ENCODE measurements around the gene EML3.

Gene EML3

DNA sequence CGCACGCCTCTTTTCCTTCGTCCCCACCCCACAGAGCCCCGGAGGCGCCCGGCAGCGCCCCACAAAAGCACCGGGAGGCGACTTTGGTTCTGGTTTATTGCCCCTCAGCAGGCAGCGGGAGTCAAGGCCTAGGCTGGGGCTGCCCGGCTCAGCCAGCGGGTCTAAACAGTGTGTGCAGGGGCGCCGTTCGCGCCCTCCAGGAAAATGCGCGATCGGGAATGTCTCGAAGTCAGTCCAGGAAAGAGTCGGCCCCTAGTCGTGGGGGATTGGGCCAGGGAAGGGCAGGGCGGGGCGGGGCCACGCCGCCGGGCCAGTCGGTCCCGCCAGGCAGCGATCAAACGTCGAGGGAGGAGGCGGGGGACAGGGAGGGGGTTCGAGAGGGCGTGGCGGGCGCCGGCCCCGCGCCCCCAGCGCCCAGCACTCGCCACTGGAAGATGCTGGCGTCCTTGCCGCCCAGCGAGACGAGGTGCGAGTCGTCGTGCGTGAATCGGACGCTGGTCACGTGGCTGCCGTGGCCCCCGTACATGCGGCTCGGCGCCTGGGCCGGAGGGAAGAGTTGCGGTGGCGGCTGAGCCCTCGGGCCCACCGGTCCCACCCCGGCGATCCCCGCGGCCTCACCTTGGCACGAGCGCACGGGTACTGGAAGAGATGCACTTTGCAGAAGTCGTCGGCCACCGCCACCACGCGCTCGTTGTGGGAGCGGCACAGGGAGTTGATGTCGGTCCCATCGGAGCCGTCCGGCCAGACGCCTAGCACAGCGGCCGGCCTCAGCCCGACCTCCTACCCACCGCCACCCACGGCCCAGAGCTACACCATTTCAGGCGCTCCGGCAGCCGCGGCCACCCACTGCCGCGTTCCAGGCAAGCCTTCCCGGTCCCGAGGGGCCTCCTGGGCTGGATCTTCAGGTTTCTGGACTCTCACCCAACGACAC is 10.2 kb downstream of the EML3 start:
- Histone ChIP-seq H3K4me3 (ENCODE audit: low read length) (peak overlapping the region; percentile 82), H3K27me3 (ENCODE audit: control insufficient read depth, insufficient read depth, low read length) (no peaks in the 10 kb centered on the region), H3K9ac (ENCODE audit: low read length) (peak overlapping the region; percentile 14), H3K36me3 (ENCODE audit: control insufficient read depth, insufficient read depth, low read length) (peaks cover 13% of the 10 kb centered on the region), H3K27ac (ENCODE audit: low read depth, low read length) (peak overlapping the region; percentile 83), H3K4me1 (ENCODE audit: control insufficient read depth, insufficient read depth, low read length) (peaks cover 23% of the 10 kb centered on the region)

DNA sequence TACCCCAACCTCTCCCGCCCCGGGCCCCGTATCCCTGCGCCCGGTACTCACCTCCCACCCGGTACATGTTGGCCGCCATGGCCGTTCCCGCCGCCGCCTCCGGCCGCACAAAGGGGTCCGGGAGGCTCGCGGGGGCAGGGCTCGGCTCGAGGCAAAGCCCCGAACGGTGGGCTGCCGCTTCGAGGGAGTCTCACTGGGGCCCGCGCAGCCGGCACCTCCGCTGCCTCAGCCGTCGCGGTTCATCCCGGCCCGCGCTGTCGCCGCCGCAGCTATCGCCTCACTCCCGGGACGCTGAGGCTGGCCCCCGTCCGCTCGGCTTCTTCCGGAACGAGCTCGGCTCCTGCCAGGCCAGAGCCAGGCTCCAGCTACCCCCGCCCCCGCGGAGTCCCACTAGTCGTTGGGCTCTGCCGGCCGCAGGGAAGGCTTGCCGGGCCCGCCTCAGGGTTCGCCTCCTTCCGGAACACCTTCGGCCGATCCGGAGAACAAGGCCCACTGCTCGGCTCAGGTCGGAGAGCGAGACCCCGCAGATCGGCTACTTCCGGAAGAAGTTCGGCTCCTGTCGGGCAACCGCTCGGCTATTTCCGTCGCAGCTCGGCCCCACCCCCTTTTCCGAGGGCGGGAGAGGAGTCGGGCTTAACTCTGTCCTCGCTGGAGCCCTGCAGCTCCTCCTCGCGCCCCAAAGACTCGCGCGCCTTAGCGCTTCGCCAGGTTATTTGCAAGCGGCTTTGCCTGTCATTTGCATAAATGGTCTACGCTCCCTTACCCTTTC is 11.0 kb downstream of the EML3 start, which contains the start of gene MTA2:
Gene MTA2, minus strand, starts transcription at position 494 of the 769 bp plus-strand sequence. Its CDS starts 415 bp downstream, at position 79.
- Histone ChIP-seq H3K4me3 (ENCODE audit: low read length) (peak within 1 kb of the TSS; percentile 82), H3K36me3 (ENCODE audit: control insufficient read depth, insufficient read depth, low read length) (peaks cover 17% of the 10 kb centered on the region), H3K4me1 (ENCODE audit: control insufficient read depth, insufficient read depth, low read length) (peaks cover 23% of the 10 kb centered on the region), H3K9ac (ENCODE audit: low read length) (peak within 1 kb of the TSS; percentile 82), H3K27ac (ENCODE audit: low read depth, low read length) (peak within 1 kb of the TSS; percentile 92), H3K27me3 (ENCODE audit: control insufficient read depth, insufficient read depth, low read length) (no peaks in the 10 kb centered on the region)

DNA sequence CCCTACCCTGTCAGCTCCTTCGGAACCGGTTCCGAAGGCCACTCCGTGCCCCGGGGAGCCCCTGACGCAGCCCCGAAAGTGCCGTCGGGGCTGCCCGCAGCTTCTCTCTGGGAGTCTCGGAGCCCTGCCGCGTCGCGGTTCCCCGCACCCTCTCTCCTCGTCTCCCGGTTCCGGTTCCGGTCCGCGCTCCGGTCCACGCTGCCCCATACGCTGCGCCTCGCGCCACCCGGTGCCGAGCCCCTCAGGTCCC is 11.5 kb downstream of the EML3 start:
- Histone ChIP-seq H3K4me1 (ENCODE audit: control insufficient read depth, insufficient read depth, low read length) (peaks cover 23% of the 10 kb centered on the region), H3K4me3 (ENCODE audit: low read length) (peak overlapping the region; percentile 76), H3K36me3 (ENCODE audit: control insufficient read depth, insufficient read depth, low read length) (peaks cover 21% of the 10 kb centered on the region), H3K9ac (ENCODE audit: low read length) (peak overlapping the region; percentile 82), H3K27ac (ENCODE audit: low read depth, low read length) (peak overlapping the region; percentile 92), H3K27me3 (ENCODE audit: control insufficient read depth, insufficient read depth, low read length) (no peaks in the 10 kb centered on the region)

GRCh38 chr11:62600367-62601121 is 12.0 kb downstream of the EML3 start:
- Histone ChIP-seq H3K4me1 (ENCODE audit: control insufficient read depth, insufficient read depth, low read length) (peaks cover 23% of the 10 kb centered on the region), H3K27ac (ENCODE audit: low read depth, low read length) (peak overlapping the region; percentile 92), H3K9ac (ENCODE audit: low read length) (peak overlapping the region; percentile 82), H3K4me3 (ENCODE audit: low read length) (peak overlapping the region; percentile 76), H3K36me3 (ENCODE audit: control insufficient read depth, insufficient read depth, low read length) (peaks cover 26% of the 10 kb centered on the region), H3K27me3 (ENCODE audit: control insufficient read depth, insufficient read depth, low read length) (no peaks in the 10 kb centered on the region)

DNA sequence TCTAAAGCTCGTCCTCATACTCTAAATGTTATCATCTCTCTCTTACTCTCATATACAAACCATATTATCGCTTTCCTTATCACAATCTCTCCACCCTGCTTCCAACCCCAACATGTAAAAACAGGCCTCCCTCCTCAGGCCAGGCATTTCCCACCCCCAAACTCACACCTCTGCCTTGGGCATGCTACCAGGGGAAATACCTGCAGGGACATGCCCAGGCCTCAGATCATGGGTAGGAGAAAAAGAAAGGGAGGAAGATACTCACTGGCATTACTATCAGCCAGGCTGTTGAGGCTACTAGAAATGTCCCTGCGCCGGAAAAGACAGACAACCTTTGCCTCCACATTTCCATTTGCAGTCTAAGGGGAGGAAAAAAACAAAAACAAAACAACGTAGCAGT is 12.7 kb downstream of the EML3 start:
- H3K4me1 ChIP-seq (ENCODE audit: control insufficient read depth, insufficient read depth, low read length): peaks cover 23% of the 10 kb centered on the region
- H3K27ac ChIP-seq (ENCODE audit: low read depth, low read length): peak overlapping the region; percentile 38
- H3K4me3 ChIP-seq (ENCODE audit: low read length): peak overlapping the region; percentile 76
- no peaks in the 10 kb centered on the region for H3K27me3 ChIP-seq (ENCODE audit: control insufficient read depth, insufficient read depth, low read length)
- peak overlapping the region; percentile 16 for H3K9ac ChIP-seq (ENCODE audit: low read length)
- peaks cover 29% of the 10 kb centered on the region for H3K36me3 ChIP-seq (ENCODE audit: control insufficient read depth, insufficient read depth, low read length)

GRCh38 chr11:62599069-62599696 is 13.4 kb downstream of the EML3 start:
- Histone ChIP-seq H3K27ac (ENCODE audit: low read depth, low read length) (peak overlapping the region; percentile 38), H3K27me3 (ENCODE audit: control insufficient read depth, insufficient read depth, low read length) (no peaks in the 10 kb centered on the region), H3K36me3 (ENCODE audit: control insufficient read depth, insufficient read depth, low read length) (peaks cover 36% of the 10 kb centered on the region), H3K4me1 (ENCODE audit: control insufficient read depth, insufficient read depth, low read length) (peaks cover 23% of the 10 kb centered on the region), H3K4me3 (ENCODE audit: low read length) (peak overlapping the region; percentile 76), H3K9ac (ENCODE audit: low read length) (no peak overlapping the region)

GRCh38 chr11:62595124-62595523 is 17.5 kb downstream of the EML3 start:
- no peak overlapping the region for H3K4me3 ChIP-seq (ENCODE audit: low read length)
- H3K36me3 ChIP-seq (ENCODE audit: control insufficient read depth, insufficient read depth, low read length): peaks cover 43% of the 10 kb centered on the region
- H3K27me3 ChIP-seq (ENCODE audit: control insufficient read depth, insufficient read depth, low read length): no peaks in the 10 kb centered on the region
- H3K9ac ChIP-seq (ENCODE audit: low read length): no peak overlapping the region
- no peak overlapping the region for H3K27ac ChIP-seq (ENCODE audit: low read depth, low read length)
- peaks cover 30% of the 10 kb centered on the region for H3K4me1 ChIP-seq (ENCODE audit: control insufficient read depth, insufficient read depth, low read length)

GRCh38 chr11:62593434-62594044 is 19.0 kb downstream of the EML3 start:
- H3K36me3 ChIP-seq (ENCODE audit: control insufficient read depth, insufficient read depth, low read length): peaks cover 43% of the 10 kb centered on the region

GRCh38 chr11:62592989-62593421 is 19.6 kb downstream of the EML3 start:
- Histone ChIP-seq H3K9ac (ENCODE audit: low read length) (no peak overlapping the region), H3K27me3 (ENCODE audit: control insufficient read depth, insufficient read depth, low read length) (no peaks in the 10 kb centered on the region), H3K36me3 (ENCODE audit: control insufficient read depth, insufficient read depth, low read length) (peaks cover 43% of the 10 kb centered on the region), H3K27ac (ENCODE audit: low read depth, low read length) (peak overlapping the region; percentile 93), H3K4me1 (ENCODE audit: control insufficient read depth, insufficient read depth, low read length) (peaks cover 15% of the 10 kb centered on the region), H3K4me3 (ENCODE audit: low read length) (no peak overlapping the region)

More at GRCh38 chr11:62593434-62594044, 19.0 kb downstream of the EML3 start:
- Histone ChIP-seq H3K27me3 (ENCODE audit: control insufficient read depth, insufficient read depth, low read length) (no peaks in the 10 kb centered on the region), H3K4me3 (ENCODE audit: low read length) (no peak overlapping the region), H3K4me1 (ENCODE audit: control insufficient read depth, insufficient read depth, low read length) (peaks cover 15% of the 10 kb centered on the region), H3K27ac (ENCODE audit: low read depth, low read length) (no peak overlapping the region), H3K9ac (ENCODE audit: low read length) (no peak overlapping the region)

DNA sequence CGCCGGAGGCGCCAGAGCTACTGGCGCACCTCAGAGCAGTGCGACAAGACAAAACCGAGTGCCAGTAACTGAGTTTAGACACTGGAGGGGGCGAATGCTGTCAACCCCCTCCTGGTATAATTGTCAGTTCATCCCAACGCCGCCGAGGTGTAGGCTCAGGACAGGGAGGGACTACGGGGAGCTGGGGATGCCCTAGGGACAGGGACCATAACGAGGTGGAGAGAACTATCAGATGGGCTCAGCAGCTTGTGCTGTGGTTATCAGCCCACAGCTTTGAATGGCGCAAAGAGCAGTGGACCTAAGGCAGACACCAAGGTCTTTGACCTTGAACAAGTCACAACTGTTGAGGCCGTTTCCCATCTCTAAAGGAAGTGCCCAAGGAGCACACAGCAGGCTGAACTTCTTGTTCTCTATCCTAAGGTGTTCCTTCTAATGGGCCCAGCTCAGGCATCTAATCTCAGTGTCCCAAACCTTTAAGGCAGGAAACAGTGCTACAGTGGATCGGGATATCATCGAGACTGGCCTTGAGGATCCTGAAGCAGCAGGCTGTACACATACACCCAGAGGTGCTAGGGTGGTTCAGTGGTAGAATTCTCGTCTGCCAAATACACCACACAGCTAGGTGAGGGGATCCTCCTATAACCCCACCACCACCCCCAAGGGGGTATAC is 20.3 kb downstream of the EML3 start:
- Histone ChIP-seq H3K9ac (ENCODE audit: low read length) (peak overlapping the region; percentile 67), H3K27ac (ENCODE audit: low read depth, low read length) (peak overlapping the region; percentile 93), H3K4me3 (ENCODE audit: low read length) (peak overlapping the region; percentile 93), H3K4me1 (ENCODE audit: control insufficient read depth, insufficient read depth, low read length) (peaks cover 15% of the 10 kb centered on the region), H3K36me3 (ENCODE audit: control insufficient read depth, insufficient read depth, low read length) (peaks cover 42% of the 10 kb centered on the region), H3K27me3 (ENCODE audit: control insufficient read depth, insufficient read depth, low read length) (no peaks in the 10 kb centered on the region)

All from rectal smooth muscle tissue (tissue), 1 donor.